Umbilical cord (tissue), 2 donors: ENCODE data around the gene FAR2. TPM values are rescaled to one million over a fixed set of nuclear protein-coding genes. Genes with fewer than 3 reads are reported as not detected.
"Not testable (repeated sequence)": the region's sequence is repeated elsewhere in the genome, so short reads cannot be mapped to it uniquely, and the experiment has no call there.

Source experiments
- DNase-seq: peaks from one replicate; pipeline ENCODE4 v3.0.0-alpha.2; 2015; ENCODE audit warnings: low spot score
- total RNA-seq: library from RNA; depleted of rRNA; stranded (reverse); fragments of >200 nt; gene quantifications from one replicate; pipeline ENCODE4 v1.2.3, GENCODE V29; 2014; ENCODE audit warnings: low replicate concordance; ENCODE audit not compliant: insufficient read depth

Gene FAR2
- 26.0 TPM for total RNA-seq

DNA sequence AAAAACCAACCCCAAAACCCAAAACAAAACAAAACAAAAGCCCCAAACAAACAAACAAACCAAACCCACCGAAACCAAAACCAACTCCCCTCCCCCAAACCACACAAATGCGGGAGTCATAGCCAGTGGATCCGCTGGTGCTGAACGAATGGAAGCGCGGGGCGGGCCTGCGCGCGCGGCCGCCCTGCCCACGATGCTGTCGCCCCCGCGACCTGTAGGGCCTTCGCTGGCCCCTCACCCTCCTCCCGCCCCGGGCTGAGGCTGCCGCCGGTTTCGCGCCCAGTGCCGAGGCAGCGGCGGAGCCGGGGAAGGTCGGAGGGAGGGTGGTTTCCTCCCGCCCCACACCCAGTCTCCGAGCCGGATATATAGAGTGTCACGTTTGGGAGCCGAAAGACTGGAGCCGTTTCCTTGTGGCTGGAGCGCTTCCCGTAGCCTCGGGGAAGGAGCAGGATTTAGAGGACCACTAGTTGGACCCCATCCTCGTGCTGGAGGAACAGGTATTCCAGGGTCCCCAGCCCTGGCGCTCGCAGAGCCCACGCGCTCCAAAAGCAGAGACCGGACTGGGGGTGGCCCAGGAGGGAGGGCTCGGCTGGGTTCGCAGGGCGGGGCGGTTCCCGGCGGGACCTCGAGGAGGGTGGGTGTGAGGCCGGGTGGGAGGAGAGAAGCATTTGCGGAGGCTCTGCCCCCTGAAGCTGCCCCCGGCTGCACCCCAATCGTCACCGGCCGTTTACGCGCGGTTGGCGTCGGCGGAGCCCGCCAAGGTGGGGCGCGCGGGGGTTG, at the start of gene FAR2:
TSS of gene FAR2 (plus strand) at position 368 of the 780 bp plus-strand sequence. CDS start 121,172 bp downstream, outside the sequence.
- peak; percentile 48 for DNase-seq

DNA sequence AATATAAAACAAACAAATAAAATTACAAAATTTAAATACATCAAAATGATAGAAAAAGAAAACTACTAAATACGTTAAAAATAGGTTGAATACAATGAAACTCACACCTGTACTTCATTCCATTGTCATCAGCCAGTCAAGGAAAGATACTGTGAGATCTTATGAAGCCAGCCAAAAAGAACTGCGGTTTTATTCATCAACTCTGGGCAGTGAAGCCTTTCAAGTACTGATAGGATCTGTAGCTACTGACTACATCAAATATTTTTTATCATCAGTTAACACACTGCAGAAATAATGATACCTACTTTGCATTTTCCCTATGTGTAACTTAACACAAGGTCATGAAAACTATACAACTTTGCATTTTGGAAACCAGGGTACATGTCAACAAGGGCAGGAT, 46.3 kb upstream of the FAR2 start:
- no peak for DNase-seq

DNA sequence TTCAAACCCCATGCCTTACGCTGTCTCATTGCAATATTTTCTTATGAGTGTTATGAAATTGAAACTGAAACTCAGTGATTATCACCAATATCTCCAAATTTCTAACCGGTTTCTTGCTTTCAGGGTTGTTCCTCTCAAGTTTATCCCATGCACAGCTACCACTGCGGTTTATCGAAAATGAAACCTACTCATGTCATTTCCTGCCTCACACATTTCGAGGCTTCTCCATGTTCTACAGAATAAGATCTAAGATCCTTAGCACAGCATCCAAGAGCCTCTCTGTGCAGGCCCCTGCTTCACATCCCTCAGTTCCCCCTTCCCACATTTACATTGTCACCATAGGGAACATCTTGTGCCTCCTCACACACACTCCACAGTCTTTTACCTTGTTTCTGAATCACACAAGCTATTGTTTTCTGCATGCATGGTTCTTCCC, 45.5 kb upstream of the FAR2 start:
- no peak for DNase-seq

DNA sequence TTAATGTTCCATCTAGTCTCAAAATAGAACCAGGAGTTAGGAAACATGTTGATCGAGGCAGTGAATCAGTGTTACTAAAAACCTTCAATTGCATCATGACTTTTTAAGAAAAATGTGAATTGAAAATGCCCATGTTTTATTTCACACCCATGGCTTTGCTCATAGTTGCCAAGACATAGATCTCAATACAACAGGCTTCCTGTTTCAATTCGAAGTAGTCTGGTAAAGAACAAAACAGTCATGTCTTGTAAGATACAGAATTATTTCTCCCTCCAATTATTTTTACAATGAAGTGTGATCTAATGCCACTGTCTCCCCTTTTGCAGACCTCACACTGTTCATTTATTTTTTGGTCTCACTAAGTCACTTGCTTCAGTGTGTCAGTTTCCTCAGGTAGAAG, 44.6 kb upstream of the FAR2 start:
- no peak for DNase-seq

DNA sequence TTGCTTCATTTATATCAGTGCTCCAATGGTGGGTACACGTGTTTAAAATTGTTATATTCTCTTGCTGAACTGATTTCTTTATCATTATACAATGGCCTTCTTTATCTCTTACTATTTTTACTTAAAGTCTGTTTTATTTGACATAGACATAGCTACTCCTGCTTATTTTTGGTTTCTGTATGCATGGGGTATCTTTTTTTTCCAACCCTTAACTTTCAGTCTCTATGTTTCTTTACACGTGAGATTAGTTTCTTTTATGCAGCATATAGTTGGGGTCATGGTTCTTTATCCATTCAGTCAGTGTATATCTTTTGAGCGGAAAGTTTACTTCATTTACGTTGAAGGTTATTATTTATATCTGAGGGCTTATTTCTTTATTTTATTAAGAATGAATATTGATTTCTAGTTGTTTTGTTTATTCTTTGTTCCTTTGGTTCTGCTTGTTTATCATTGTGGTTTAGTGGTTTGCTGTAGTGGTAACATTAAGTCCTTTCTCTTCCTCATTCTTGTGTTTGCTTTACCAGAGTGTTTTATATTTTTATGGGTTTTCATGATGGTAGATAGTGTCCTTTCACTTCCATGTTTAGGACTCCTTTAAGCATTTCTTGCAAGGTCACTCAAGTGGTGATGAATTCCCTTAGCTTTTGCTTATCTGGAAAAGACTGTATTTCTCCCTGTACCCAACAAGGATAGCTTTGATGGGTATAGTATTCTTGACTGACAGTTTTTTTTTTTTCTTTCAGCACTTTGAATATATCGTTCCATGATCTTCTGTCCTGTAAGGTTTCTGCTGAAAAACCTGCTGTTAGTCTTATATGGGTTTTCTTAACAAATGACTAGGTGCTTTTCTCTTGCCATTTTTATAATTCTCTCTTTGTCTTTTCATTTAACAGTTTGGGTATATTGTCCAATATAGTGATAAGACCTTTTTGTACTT, 38.3 kb upstream of the FAR2 start:
- no peak for DNase-seq

DNA sequence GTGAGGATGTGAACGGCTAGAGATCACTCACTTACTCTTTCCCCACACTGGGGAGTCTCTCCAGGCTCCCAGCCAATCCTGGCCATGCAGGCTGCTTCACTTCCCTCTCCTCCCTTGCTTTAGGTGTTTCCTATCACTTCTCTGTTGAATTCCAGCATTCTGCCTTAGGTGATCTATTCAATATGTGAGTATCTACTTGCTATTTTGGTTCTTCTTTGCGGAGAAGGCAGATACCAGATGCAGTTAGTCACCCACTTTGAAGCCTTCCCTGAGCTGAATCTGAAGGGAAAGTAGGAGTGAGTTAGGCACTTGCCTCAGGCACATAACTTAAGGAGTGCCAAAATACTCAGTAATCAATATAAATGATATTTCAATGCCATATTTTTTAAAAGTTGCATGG, 36.0 kb upstream of the FAR2 start:
- DNase-seq = no peak

DNA sequence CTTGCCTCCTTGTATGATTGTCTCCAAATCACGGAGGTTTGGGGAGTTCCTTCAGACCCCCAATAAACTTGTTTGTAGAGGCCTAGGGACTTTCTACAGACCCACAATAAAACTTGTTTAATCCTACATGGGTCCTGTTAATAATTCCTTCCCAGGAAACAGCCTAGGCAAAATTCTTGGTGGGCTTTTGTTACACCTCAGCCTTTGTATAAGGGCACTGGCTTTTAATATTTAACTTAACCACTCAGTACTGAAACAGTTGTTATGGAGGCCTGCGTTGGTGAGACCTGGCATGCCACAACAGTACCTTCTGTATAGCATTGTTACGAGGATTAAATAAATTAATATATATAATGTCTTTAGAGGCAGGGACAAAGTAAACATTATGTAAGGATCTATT, 32.7 kb upstream of the FAR2 start:
- no peak for DNase-seq

DNA sequence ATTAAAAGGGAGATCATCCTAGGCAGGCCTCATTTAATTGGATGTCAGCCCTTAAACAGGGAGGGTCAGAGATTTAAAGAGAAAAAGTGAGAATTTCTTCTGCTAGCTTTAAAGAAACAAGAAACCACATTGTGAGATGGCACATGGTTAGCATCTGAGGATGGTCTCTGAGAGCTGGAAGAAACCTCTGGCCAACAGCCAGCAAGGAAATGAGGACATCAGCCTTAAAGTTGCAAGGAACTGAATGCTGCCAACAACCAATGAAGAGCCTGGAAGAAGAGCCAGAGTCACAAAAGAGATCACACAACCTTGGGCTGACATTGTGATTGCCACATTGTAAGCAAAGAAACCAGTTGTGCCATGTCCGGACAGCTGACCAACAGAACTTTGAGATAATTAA, 17.5 kb upstream of the FAR2 start:
- DNase-seq = no peak

DNA sequence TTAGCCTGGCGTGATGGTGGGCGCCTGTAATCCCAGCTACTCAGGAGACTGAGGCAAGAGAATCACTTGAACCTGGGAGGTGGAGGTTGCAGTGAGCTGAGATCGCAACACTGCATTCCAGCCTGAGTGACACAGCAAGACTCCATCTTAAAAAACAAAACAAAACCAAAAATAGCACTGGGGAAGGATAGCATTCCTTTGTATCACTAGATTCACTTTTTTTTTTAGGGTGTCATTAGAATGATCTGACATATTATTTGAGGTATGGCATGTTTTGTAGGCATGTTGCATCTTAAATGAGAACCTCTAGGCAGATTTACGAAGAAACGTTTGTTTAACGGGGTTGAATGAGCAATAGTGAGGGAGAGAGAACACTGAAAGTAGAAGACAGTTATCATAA, 16.8 kb upstream of the FAR2 start:
- no peak for DNase-seq

DNA sequence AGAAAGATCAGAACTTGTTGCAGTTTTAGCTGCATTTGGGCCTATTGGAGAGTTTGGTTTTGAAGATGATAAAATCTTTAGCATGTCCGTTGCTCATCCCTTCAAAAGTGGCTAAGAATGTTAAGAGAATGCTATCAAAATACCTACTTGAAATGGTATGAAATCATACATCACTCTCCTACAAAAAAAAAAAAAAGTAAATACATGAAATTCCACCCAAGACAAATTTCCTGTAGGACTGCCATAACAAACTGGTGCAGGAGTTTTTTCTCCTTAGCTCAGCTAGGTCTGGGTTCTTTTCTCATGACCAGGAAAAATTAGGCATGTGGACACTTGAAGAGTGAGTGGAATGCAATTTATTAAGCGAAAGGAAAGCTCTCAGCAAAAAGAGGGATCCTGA, 15.9 kb upstream of the FAR2 start:
- DNase-seq = no peak

DNA sequence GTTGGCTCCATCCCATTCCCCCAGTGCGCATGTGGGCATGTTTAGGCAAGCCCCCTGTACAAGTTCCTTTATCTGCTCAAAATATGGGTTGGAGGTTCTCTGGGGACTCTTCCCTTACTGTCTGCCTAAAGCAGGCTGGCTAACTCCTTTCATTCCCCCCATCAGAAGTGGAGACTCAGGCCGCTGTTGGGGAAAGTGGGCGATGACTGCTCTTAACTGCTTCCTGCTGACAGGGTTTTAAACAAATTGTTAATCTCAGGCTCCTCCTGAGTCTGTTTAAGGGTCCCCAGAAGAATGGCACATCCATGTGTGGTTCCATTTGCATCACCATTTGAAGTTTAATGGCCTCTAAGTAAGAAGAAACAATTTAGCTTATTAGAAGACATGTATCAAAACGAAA, 15.4 kb upstream of the FAR2 start:
- no peak for DNase-seq

DNA sequence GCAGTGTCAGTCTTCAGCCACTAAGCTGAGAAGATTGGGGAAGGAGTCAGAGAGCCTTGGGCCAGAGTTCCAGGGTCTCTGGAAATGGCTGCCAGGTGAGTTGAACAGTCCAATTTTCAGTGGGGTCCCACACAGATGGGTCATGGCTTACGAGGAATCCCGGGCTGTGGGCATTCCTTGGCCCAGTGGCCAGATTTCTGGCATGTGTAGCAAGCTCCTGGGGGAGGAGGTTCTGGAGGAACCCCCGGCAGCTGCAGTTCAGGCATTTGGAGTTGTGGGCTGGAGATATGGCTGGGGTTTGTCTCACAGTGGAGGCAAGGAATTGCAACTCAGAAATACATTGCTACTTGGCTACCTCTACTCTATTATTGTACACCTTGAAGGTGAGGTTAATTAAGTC, 10.8 kb upstream of the FAR2 start:
- not testable (repeated sequence) for DNase-seq

DNA sequence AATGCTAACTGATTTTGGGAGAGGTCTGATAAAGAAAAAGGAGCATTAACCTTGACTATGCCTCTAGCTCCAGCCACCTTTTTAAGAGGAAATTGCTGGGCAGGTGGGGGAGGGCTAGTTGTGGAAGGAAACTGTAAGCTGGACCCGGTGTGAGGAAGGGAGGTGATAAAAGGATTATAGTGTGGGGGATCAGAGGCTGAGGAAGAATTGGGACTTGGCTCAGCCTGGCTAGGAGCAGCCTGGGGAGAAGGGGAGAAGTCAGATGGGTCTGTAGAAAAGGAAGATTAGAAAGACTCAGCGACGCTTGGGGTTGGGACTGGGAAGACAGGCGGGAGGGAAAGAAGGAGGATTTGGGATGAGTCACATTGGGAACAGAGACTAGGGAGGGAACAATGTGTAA, 10.2 kb upstream of the FAR2 start:
- not testable (repeated sequence) for DNase-seq

DNA sequence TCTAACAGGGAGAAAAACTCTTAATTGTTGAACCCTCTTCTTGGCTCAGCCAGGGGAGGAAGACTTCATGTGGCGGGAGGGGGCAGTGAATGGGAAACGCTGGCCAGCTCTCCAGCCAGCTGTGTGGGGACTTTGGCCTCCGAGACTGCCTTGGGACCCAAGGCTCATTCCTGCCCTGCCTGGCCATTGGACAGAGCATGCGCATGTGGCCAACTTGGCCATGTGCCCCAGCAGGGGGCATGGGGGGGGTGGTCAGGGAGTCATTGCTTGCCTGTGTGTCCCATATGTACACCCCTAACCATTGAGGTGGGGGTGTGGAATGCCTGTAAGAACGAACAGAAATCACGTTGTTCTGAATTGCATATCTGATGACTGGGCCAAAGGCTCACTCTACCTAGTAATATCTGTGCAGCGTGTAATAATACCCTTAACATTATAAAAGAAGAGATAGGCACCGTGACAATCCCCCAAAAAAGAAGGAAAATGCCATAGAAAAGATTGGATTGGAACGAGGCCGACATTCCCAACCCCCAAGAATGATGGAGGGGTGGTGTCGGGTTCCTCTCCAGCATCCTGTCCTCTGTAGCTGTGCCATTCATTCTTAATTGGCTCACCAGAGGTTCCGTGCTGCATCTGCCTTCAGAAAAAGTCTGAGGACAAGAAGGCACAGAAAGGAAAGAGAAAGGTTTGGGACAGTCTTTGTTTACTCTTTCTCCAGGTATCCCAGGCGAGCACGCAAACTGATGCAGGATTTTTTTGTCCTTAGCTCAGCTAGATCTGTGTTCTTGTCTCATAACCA, 3.5 kb upstream of the FAR2 start:
- DNase-seq = no peak

DNA sequence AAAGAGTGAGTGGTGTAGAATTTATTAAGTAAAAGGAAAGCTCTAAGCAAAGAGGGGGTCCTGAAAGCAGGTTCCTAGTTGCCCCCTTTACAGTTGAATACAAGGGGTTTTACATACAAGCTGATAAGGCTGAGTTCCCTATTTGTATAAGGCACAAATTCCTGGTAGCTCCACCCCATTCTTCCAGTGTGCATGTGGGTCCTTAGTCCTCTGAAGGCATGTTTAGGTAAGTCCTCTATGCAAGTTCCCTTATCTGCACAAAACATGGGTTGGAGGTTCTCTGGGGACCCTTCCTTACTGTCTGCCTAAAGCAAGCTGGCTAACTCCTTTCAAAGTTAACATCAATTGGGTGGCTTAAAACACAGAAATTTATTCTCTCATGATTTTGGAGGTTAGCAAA, 2.9 kb upstream of the FAR2 start:
- DNase-seq = no peak

DNA sequence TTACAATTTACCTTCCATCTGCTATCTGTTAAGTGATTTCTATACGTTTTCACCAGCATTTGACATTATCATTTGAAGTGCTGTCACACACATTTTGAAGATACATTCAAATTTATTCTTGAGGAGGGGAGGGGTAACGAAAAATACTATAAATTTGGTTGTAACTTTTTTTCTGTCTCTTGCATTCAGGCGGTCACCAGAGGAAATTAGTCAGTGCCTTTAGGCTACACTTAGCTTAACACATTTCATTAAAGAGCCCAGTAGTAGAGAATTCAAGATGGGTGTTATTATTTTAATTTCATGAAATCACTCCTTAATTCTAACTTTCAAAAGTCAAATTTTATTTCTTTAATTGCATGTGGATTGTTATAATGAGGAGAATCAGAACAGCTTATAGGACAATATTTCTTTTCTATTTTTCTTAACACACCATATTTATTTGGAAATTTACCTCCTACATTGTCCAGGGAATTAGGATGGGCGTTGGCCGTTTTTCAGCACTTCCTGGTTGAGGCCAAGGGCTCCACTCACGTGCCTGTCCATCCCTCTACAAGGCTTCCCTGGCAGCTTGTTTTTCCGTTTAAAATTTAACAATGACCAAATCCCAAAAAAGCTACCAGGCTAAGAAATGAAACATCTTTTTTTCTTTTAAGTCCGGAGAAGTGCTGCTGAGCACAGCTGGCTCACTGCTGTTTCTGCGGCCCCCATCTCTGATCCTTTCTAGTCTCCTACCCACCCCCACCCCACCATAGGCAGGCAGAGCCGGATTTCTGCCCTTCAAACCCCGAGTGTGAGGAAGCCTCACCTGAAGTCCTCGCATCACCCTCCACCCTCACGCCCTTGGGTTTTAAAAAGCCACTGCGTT, 1.1 kb upstream of the FAR2 start:
- DNase-seq = no peak

DNA sequence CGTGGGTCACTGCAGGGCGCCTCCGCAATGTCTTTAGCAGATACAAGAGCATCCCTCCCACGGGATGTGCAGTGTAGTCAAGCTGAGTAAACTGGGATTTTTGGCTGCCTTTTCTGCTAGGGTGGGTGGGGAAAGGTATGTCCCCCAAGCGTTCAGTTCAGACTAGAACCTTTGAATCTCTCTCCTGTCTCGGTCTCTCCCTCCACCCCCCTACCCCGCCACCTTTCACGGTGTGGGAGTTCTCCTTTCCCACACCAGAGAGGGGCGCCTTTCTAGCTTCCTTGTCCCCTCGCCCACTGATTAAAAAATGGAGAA, 525 bp upstream of the FAR2 start:
- DNase-seq = no peak

DNA sequence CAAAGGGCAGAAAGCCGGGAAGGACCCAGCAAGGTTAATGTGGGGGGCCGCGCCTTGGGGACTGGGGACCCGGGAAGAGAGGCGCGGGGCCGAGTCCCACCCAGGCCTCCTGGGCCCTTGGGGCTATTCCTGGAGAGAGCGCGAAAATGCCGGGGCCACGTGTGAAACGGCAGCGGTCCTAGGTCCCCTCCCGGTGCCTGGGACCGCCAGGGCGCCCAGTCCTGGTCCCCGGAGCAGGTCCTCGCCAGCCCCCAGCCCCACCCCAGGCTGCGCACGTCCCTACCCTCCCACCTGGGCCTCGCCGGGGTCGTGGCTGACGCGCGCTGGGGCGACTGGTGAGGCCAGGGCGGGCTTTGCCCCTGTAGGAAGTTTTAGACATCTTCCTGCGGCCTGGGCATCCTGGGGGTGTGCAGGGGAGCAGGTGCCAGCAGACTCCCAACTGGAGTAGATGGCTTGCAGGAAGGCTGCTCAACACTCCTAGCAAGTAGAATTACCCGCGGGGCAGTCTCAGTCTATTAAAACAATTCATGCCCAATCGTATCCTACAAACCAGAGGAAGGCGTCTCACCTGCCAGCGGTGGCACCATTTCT, 708 bp downstream of the FAR2 start:
- no peak for DNase-seq

DNA sequence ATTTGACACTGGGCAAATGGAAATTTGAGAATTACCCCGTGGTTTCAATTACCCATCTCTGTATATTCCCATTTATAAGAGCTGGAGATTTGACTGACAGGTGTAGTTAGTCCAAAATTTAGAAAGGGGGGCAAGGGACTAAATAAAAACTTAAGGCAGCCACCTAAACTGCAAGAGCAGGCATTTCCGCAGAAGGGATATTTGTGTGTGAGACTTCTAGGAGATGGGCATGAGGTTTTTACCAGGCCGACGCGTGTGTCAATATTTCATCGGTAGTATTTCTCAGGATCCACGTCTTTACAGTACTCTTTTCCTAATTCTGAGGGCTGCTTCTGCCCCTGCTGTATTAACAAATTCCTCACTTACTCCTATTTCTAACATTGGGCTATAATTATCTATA, 1.4 kb downstream of the FAR2 start:
- no peak for DNase-seq

DNA sequence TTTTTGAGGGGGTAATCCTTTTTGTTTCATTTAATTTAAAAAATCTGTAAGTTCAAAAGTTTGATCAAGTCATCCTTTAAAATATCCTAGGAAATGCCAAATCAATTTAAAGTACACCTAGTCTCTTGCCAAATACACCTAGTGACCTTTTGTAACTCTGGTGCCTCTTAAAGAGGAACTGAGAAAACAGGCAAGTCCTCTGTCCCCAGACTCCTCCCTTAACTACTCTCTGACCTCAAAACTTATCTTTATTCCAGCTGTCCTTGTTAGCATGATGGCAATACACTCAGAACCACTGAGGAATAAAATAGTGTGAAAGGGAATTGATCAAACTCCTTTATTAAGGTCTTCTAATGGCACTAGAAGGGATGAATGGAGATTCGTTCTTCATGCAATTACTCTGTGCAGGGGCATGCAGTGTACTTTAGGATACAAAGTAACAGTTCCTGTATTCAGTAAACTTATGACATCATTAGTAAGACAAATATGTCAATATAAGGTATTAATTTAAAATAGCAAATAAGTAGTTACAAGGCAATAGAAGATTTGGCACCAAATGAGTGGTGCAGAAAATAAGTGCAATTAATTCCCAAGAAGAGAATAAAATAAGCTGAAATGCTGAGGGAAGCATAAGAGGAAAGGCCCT, 3.3 kb downstream of the FAR2 start:
- no peak for DNase-seq
